ENCODE measurements around the gene PLEKHM3. TPM values are rescaled to one million over a fixed set of nuclear protein-coding genes. Genes with fewer than 3 reads are reported as not detected.

PLEKHM3 gene
- total RNA-seq, 6 donors from 2014 or later = 16.4 to 56.3 (median 28.6) TPM

GRCh38 chr2:207891086-207891844 is 134.1 kb downstream of the PLEKHM3 start:
- ATAC-seq (ENCODE audit: low FRiP score in 2 of 2) = no peak
- H3K27ac ChIP-seq = no peak overlapping the region
- no peak overlapping the region for H3K4me3 ChIP-seq
- no peaks in the 10 kb centered on the region for H3K36me3 ChIP-seq
- DNase-seq = no peak
- 85 to 90% methylated on average over 4 of the region's 4 CpGs for WGBS, 2 donors
- H3K9me3 ChIP-seq = no peaks in the 10 kb centered on the region
- H3K27me3 ChIP-seq = no peaks in the 10 kb centered on the region
- peaks cover 0 to 4% (median 0%) of the 10 kb centered on the region in 4 donors for H3K4me1 ChIP-seq
- no peak for TF ChIP-seq POLR2A (IDR thresholded peaks at IDR 0.05)
- TF ChIP-seq POLR2AphosphoS5 (IDR thresholded peaks at IDR 0.05) = no peak
- TF ChIP-seq EP300 (IDR thresholded peaks at IDR 0.05) = no peak
- TF ChIP-seq CTCF (IDR thresholded peaks at IDR 0.05) = no peak

DNA sequence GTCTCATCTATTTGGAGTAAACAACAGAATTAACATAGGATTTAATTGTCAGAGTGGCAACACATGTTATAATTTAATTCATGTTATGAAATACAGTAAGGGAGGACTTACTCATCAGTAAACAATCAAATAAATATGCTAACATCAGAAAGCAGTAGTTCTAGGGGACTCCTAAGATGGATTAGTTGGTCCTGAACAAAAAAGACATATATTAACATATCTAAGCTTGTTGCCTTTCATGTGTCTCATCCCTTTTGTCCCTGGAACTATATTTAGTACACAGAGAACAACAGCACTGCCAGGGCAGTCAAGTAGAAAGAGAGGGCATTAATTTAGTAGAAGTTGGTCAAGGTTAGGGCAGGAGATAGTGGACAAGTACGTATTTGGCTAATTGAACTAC is 137.8 kb downstream of the PLEKHM3 start:
- TF ChIP-seq CTCF (IDR thresholded peaks at IDR 0.05) = no peak
- TF ChIP-seq POLR2AphosphoS5 (IDR thresholded peaks at IDR 0.05) = no peak
- no peak for TF ChIP-seq EP300 (IDR thresholded peaks at IDR 0.05)
- TF ChIP-seq POLR2A (IDR thresholded peaks at IDR 0.05) = no peak
- no peak overlapping the region for H3K4me3 ChIP-seq
- ATAC-seq (ENCODE audit: low FRiP score in 2 of 2) (no peak), DNase-seq (no peak)
- 95 to 100% methylated on average over 1 of the region's 1 CpG for WGBS, 2 donors
- H3K36me3 ChIP-seq = no peaks in the 10 kb centered on the region
- no peaks in the 10 kb centered on the region for H3K27me3 ChIP-seq
- no peak overlapping the region for H3K27ac ChIP-seq
- no peaks in the 10 kb centered on the region for H3K9me3 ChIP-seq
- no peaks in the 10 kb centered on the region for H3K4me1 ChIP-seq

- no peak for ATAC-seq (ENCODE audit: low FRiP score in 2 of 2)
- Histone ChIP-seq H3K27me3 (no peaks in the 10 kb centered on the region), H3K4me1 (no peaks in the 10 kb centered on the region), H3K36me3 (no peaks in the 10 kb centered on the region), H3K27ac (no peak overlapping the region), H3K4me3 (no peak overlapping the region), H3K9me3 (no peaks in the 10 kb centered on the region)
- DNase-seq = no peak
- WGBS, 2 donors = 92 to 96% methylated on average over 6 of the region's 6 CpGs
- no peak for TF ChIP-seq POLR2A (IDR thresholded peaks at IDR 0.05)
- TF ChIP-seq POLR2AphosphoS5 (IDR thresholded peaks at IDR 0.05) = no peak
- no peak for TF ChIP-seq CTCF (IDR thresholded peaks at IDR 0.05)
- no peak for TF ChIP-seq EP300 (IDR thresholded peaks at IDR 0.05)
Measured at GRCh38 chr2:207885010-207885409, 140.3 kb downstream of the PLEKHM3 start.

- Histone ChIP-seq H3K27me3 (no peaks in the 10 kb centered on the region), H3K36me3 (no peaks in the 10 kb centered on the region), H3K4me1 (peaks cover 0 to 4% (median 0%) of the 10 kb centered on the region in 4 donors), H3K4me3 (no peak overlapping the region), H3K27ac (no peak overlapping the region), H3K9me3 (no peaks in the 10 kb centered on the region)
- 66 to 75% methylated on average over 2 of the region's 2 CpGs for WGBS, 2 donors
- DNase-seq = no peak
- TF ChIP-seq POLR2A (IDR thresholded peaks at IDR 0.05) = no peak
- TF ChIP-seq CTCF (IDR thresholded peaks at IDR 0.05) = no peak
- TF ChIP-seq POLR2AphosphoS5 (IDR thresholded peaks at IDR 0.05) = no peak
- TF ChIP-seq EP300 (IDR thresholded peaks at IDR 0.05) = no peak
- ATAC-seq (ENCODE audit: low FRiP score in 2 of 2) = no peak
Measured at GRCh38 chr2:207884127-207884526, 141.2 kb downstream of the PLEKHM3 start.
